Trophoblast cell (in vitro differentiated cells and primary cell): Measurements from ENCODE around the gene PTPRCAP.
"Not testable (repeated sequence)": the region's sequence is repeated elsewhere in the genome, so short reads cannot be mapped to it uniquely, and the experiment has no call there.

Experiments
- DNase-seq, 2 donors: peaks; one replicate each; pipeline ENCODE4 v3.0.0-alpha.2; 2016
- H2AFZ ChIP-seq: 2 replicates; pipeline ENCODE4 v1.6.1; 2013; ENCODE audit warnings: low read length, moderate library complexity, mild to moderate bottlenecking; ENCODE audit not compliant: insufficient read depth, poor library complexity
- H2AK5ac ChIP-seq: 2 replicates; pipeline ENCODE4 v1.6.1; 2013; ENCODE audit warnings: mild to moderate bottlenecking, low read length
- H2BK120ac ChIP-seq: 2 replicates; pipeline ENCODE4 v1.6.1; 2013; ENCODE audit warnings: low read length, mild to moderate bottlenecking, moderate library complexity; ENCODE audit not compliant: insufficient read depth, poor library complexity
- H2BK12ac ChIP-seq: 2 replicates; pipeline ENCODE4 v1.6.1; 2013; ENCODE audit warnings: mild to moderate bottlenecking, low read length, moderate library complexity
- H2BK5ac ChIP-seq: 2 replicates; pipeline ENCODE4 v1.6.1; 2013; ENCODE audit warnings: low read length, low read depth, moderate library complexity, mild to moderate bottlenecking; ENCODE audit not compliant: poor library complexity
- H3K14ac ChIP-seq: 2 replicates; pipeline ENCODE4 v1.6.1; 2013; ENCODE audit warnings: mild to moderate bottlenecking, low read length
- H3K18ac ChIP-seq: 2 replicates; pipeline ENCODE4 v1.6.1; 2013; ENCODE audit warnings: mild to moderate bottlenecking, low read length
- H3K23ac ChIP-seq: 2 replicates; pipeline ENCODE4 v1.6.1; 2013; ENCODE audit warnings: low read length
- H3K27ac ChIP-seq: 2 replicates; pipeline ENCODE4 v1.5.1; 2013; ENCODE audit warnings: low read depth, mild to moderate bottlenecking, inconsistent platforms, low read length, moderate library complexity
- H3K27me3 ChIP-seq: 2 replicates; pipeline ENCODE4 v1.6.1; 2013; ENCODE audit warnings: inconsistent platforms, mild to moderate bottlenecking, low read length, moderate library complexity; ENCODE audit not compliant: insufficient read depth
- H3K36me3 ChIP-seq, 2 experiments: 1 replicate in 1 of 2; 2 replicates in 1 of 2; pipeline ENCODE4 v1.6.1; 2013; ENCODE audit warnings: low read length in 2 of 2, mild to moderate bottlenecking in 2 of 2, moderate library complexity in 1 of 2; ENCODE audit not compliant: insufficient read depth in 2 of 2, control insufficient read depth in 1 of 2
- H3K4ac ChIP-seq: 2 replicates; pipeline ENCODE4 v1.6.1; 2013; ENCODE audit warnings: low read depth, mild to moderate bottlenecking, low read length, moderate library complexity
- H3K4me1 ChIP-seq, 2 experiments: 1 replicate in 1 of 2; 2 replicates in 1 of 2; pipeline ENCODE4 v1.6.1; 2013; ENCODE audit warnings: low read length in 2 of 2, mild to moderate bottlenecking in 2 of 2, moderate library complexity in 1 of 2; ENCODE audit not compliant: insufficient read depth in 2 of 2, control insufficient read depth in 1 of 2
- H3K4me2 ChIP-seq: 2 replicates; pipeline ENCODE4 v1.6.1; 2013; ENCODE audit warnings: inconsistent platforms, mild to moderate bottlenecking, low read length, moderate library complexity
- H3K4me3 ChIP-seq: 2 replicates; pipeline ENCODE4 v1.5.1; 2013; ENCODE audit warnings: mild to moderate bottlenecking, low read depth, low read length, inconsistent platforms
- H3K79me1 ChIP-seq: one replicate; pipeline ENCODE4 v1.6.1; 2013; ENCODE audit warnings: low read length
- H3K79me2 ChIP-seq: 2 replicates; pipeline ENCODE4 v1.6.1; 2013; ENCODE audit warnings: low read length, mild to moderate bottlenecking; ENCODE audit not compliant: control insufficient read depth, insufficient read depth, poor library complexity
- H3K9ac ChIP-seq: 2 replicates; pipeline ENCODE4 v1.6.1; 2013; ENCODE audit warnings: mild to moderate bottlenecking, low read length
- H3K9me3 ChIP-seq: 2 replicates; pipeline ENCODE4 v1.6.1; 2013; ENCODE audit warnings: low read depth, mild to moderate bottlenecking, control low read depth, inconsistent platforms, low read length; ENCODE audit not compliant: insufficient read depth
- H4K12ac ChIP-seq: 2 replicates; pipeline ENCODE4 v1.6.1; 2013; ENCODE audit warnings: low read depth, mild to moderate bottlenecking, low read length, moderate library complexity
- H4K8ac ChIP-seq: 2 replicates; pipeline ENCODE4 v1.6.1; 2013; ENCODE audit warnings: low read depth, mild to moderate bottlenecking, low read length, moderate library complexity
- H4K91ac ChIP-seq: one replicate; pipeline ENCODE4 v1.6.1; 2013; ENCODE audit warnings: low read depth, mild to moderate bottlenecking, low read length, moderate library complexity
- WGBS: extraction: QIAGEN DNeasy Blood & Tissue Kit; methylation state at CpG from one replicate; pipeline ENCODE4 v1.1.7; 2013; ENCODE audit warnings: missing lambda C conversion rate; ENCODE audit not compliant: insufficient read length, insufficient coverage; ENCODE audit errors: extremely low coverage; 5-methylcytosine and 5-hydroxymethylcytosine counted together

PTPRCAP gene

GRCh38 chr11:67477344-67478050, 40.0 kb upstream of the PTPRCAP start:
- DNase-seq, H3K79me1 ChIP-seq, H2AFZ ChIP-seq, H3K27ac ChIP-seq, H3K4ac ChIP-seq, H3K79me2 ChIP-seq, H4K8ac ChIP-seq, H3K27me3 ChIP-seq, H2BK12ac ChIP-seq, H3K4me2 ChIP-seq, H3K4me1 ChIP-seq, H2BK120ac ChIP-seq, H3K14ac ChIP-seq, H3K36me3 ChIP-seq, H2AK5ac ChIP-seq, H3K18ac ChIP-seq, H3K9me3 ChIP-seq, H3K23ac ChIP-seq, H4K12ac ChIP-seq, H4K91ac ChIP-seq, H2BK5ac ChIP-seq, H3K4me3 ChIP-seq, H3K9ac ChIP-seq: not testable (repeated sequence)
- no CpG with 5 or more reads among the region's 16 CpGs for WGBS

GRCh38 chr11:67476692-67477091, 39.2 kb upstream of the PTPRCAP start:
- H3K23ac ChIP-seq, H3K4me1 ChIP-seq, H3K9me3 ChIP-seq, H3K4me3 ChIP-seq, H3K27me3 ChIP-seq, H3K79me2 ChIP-seq, H4K12ac ChIP-seq, H3K4ac ChIP-seq, H2BK12ac ChIP-seq, H2AFZ ChIP-seq, H3K79me1 ChIP-seq, H3K18ac ChIP-seq, H4K8ac ChIP-seq, H3K36me3 ChIP-seq, H4K91ac ChIP-seq, DNase-seq, H3K14ac ChIP-seq, H2BK5ac ChIP-seq, H2AK5ac ChIP-seq, H3K4me2 ChIP-seq, H3K9ac ChIP-seq, H3K27ac ChIP-seq, H2BK120ac ChIP-seq: not testable (repeated sequence)
- WGBS = no CpG with 5 or more reads among the region's 10 CpGs

GRCh38 chr11:67472882-67473281, 35.4 kb upstream of the PTPRCAP start:
- H2BK12ac ChIP-seq = no peak overlapping the region
- no peak overlapping the region for H2BK5ac ChIP-seq
- no peak overlapping the region for H3K18ac ChIP-seq
- no peak overlapping the region for H4K8ac ChIP-seq
- no peak overlapping the region for H3K14ac ChIP-seq
- no peak overlapping the region for H3K4ac ChIP-seq
- no peaks in the 10 kb centered on the region for H3K36me3 ChIP-seq
- peaks cover 7% of the 10 kb centered on the region for H3K79me2 ChIP-seq
- H3K4me3 ChIP-seq = no peak overlapping the region
- H4K91ac ChIP-seq = no peak overlapping the region
- no peak overlapping the region for H3K4me2 ChIP-seq
- no peak overlapping the region for H2AK5ac ChIP-seq
- H3K23ac ChIP-seq = no peak overlapping the region
- no peak overlapping the region for H2BK120ac ChIP-seq
- no peak overlapping the region for H3K27ac ChIP-seq
- H3K79me1 ChIP-seq = peaks cover 10% of the 10 kb centered on the region
- peaks cover 2% of the 10 kb centered on the region for H3K9me3 ChIP-seq
- no peak overlapping the region for H2AFZ ChIP-seq
- no CpG with 5 or more reads among the region's 7 CpGs for WGBS
- peaks cover 8% of the 10 kb centered on the region in 2 experiments for H3K4me1 ChIP-seq
- H3K27me3 ChIP-seq = no peaks in the 10 kb centered on the region
- no peak overlapping the region for H4K12ac ChIP-seq
- H3K9ac ChIP-seq = no peak overlapping the region
- DNase-seq = peak in 1 of 2 donors; percentile 35

GRCh38 chr11:67470337-67471002, 33.0 kb upstream of the PTPRCAP start:
- Histone ChIP-seq H2AFZ (no peak overlapping the region), H3K18ac (no peak overlapping the region), H4K91ac (no peak overlapping the region), H3K4me2 (no peak overlapping the region), H2AK5ac (no peak overlapping the region), H2BK5ac (no peak overlapping the region), H3K9ac (no peak overlapping the region), H3K27me3 (no peaks in the 10 kb centered on the region), H3K4me1 (peaks cover 10 to 13% of the 10 kb centered on the region in 2 experiments), H2BK12ac (no peak overlapping the region), H3K4ac (no peak overlapping the region), H3K79me2 (peaks cover 7% of the 10 kb centered on the region), H3K14ac (no peak overlapping the region), H3K23ac (no peak overlapping the region), H4K12ac (no peak overlapping the region), H3K4me3 (no peak overlapping the region), H3K79me1 (peaks cover 10% of the 10 kb centered on the region), H4K8ac (no peak overlapping the region), H3K27ac (no peak overlapping the region), H3K36me3 (no peaks in the 10 kb centered on the region), H2BK120ac (no peak overlapping the region), H3K9me3 (peaks cover 2% of the 10 kb centered on the region)
- peak; percentile 30 to 72 for DNase-seq
- no CpG with 5 or more reads among the region's 8 CpGs for WGBS
